Measurements from ENCODE around the gene CSMD2.

DNA sequence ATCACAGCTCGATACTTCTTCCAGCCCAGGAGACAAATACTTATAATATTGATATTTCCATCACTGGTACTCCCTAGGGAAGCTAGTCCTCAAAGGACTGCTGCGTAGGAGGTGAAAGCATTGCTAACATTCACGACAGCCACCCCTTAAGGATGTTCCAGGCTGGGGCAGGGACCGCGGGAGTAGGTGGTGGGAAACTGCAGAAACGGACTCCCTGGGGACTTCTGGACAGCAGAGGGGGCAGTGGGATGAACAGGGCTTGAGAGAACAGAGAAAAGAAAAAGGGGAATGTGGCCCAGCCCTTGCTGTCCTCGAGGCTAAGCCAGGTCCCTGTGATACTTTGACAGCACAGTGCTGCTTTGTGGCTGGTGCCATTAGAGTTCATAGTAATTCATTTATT is 193.1 kb downstream of the CSMD2 start:
- TF ChIP-seq, protein P1, sequence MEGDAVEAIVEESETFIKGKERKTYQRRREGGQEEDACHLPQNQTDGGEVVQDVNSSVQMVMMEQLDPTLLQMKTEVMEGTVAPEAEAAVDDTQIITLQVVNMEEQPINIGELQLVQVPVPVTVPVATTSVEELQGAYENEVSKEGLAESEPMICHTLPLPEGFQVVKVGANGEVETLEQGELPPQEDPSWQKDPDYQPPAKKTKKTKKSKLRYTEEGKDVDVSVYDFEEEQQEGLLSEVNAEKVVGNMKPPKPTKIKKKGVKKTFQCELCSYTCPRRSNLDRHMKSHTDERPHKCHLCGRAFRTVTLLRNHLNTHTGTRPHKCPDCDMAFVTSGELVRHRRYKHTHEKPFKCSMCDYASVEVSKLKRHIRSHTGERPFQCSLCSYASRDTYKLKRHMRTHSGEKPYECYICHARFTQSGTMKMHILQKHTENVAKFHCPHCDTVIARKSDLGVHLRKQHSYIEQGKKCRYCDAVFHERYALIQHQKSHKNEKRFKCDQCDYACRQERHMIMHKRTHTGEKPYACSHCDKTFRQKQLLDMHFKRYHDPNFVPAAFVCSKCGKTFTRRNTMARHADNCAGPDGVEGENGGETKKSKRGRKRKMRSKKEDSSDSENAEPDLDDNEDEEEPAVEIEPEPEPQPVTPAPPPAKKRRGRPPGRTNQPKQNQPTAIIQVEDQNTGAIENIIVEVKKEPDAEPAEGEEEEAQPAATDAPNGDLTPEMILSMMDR (conservative IDR thresholded peaks at IDR 0.05; ENCODE audit: low read length): no peak
- TF ChIP-seq EZH2phosphoT487 (IDR thresholded peaks at IDR 0.05; ENCODE audit: borderline replicate concordance, low read depth, low read length): no peak
